ENCODE data around the gene ERCC6L2. TPM values are rescaled to one million over a fixed set of nuclear protein-coding genes. Genes with fewer than 3 reads are reported as not detected.

Gene ERCC6L2
- total and polyA plus RNA-seq, 2 of the 4 experiments (the other 2 are of a cell fraction): 13.0 to 67.6 TPM

- H3K36me3 ChIP-seq (ENCODE audit: control insufficient read depth, insufficient read depth, low read length): no peaks in the 10 kb centered on the region
- no peaks in the 10 kb centered on the region for H3K9me3 ChIP-seq (ENCODE audit: control insufficient read depth, insufficient read depth, low read length)
- in situ Hi-C loops (cut with MboI; ENCODE audit: low sequenced_read_pairs): no loop called here
- H3K9ac ChIP-seq (ENCODE audit: low read depth, low read length): no peak overlapping the region
- no peak overlapping the region for H4K5ac ChIP-seq (ENCODE audit: low read depth, low read length)
- no peaks in the 10 kb centered on the region for H3K27me3 ChIP-seq (ENCODE audit: control insufficient read depth, insufficient read depth, low read length)
- ChIA-PET CTCF (no interaction called here), POLR2A (ENCODE audit: unreplicated experiment) (no interaction called here)
- no peak overlapping the region for H2BK20ac ChIP-seq (ENCODE audit: low read depth, low read length)
- BruUV-seq (replicated peaks): no TSS peak
- intact Hi-C loops (cut with micrococcal nuclease): no loop called here
- H2BK5ac ChIP-seq (ENCODE audit: low read depth, low read length, poor library complexity, severe bottlenecking): no peak overlapping the region
- no peak overlapping the region for H4K91ac ChIP-seq (ENCODE audit: insufficient read depth, low read depth, low read length)
- H2AK9ac ChIP-seq (replicated peaks; ENCODE audit: low read depth, low read length, poor library complexity): no peak overlapping the region
- no peak overlapping the region for H3K56ac ChIP-seq (ENCODE audit: extremely low read depth, insufficient read depth, low read length)
- no peaks in the 10 kb centered on the region for H3K79me1 ChIP-seq (ENCODE audit: low read depth in 1 of 2, low read length in 2 of 2)
- DNase-seq: no peak
- H3K27ac ChIP-seq (ENCODE audit: insufficient read depth, low read length): no peak overlapping the region
- no peak overlapping the region for H2AK5ac ChIP-seq (ENCODE audit: low read depth, low read length)
- ATAC-seq (ENCODE audit: low read depth): no peak
- no peak overlapping the region for H3K4me2 ChIP-seq (ENCODE audit: low read depth, low read length)
- no peak overlapping the region for H4K8ac ChIP-seq (ENCODE audit: low read depth in 2 of 2, low read length in 2 of 2)
- no peaks in the 10 kb centered on the region for H3K9me1 ChIP-seq (ENCODE audit: insufficient read depth, low read length)
- H3K18ac ChIP-seq (ENCODE audit: low read depth, low read length): no peak overlapping the region
- 100% methylated on average over 1 of the region's 3 CpGs; no CpG with 5 or more reads in 1 of the 2 experiments for WGBS, 2 experiments (ENCODE audit: extremely low coverage in 2 of 2, insufficient read length in 1 of 2)
- no peaks in the 10 kb centered on the region for H3K4me1 ChIP-seq (ENCODE audit: control insufficient read depth, insufficient read depth, low read length)
- no peak overlapping the region for H3K14ac ChIP-seq (replicated peaks; ENCODE audit: low read depth, low read length)
- H3K23ac ChIP-seq (ENCODE audit: low read depth, low read length): no peak overlapping the region
- H3K4ac ChIP-seq (ENCODE audit: low read depth, low read length): no peak overlapping the region
- no peak for TF ChIP-seq RCOR1 (IDR thresholded peaks at IDR 0.05; ENCODE audit: insufficient replicate concordance, low read length)
- TF ChIP-seq NFE2L2 (IDR thresholded peaks at IDR 0.05; ENCODE audit: low read depth, low read length): no peak
- no peak for TF ChIP-seq USF2 (IDR thresholded peaks at IDR 0.05; ENCODE audit: low read depth, low read length)
- TF ChIP-seq BHLHE40 (IDR thresholded peaks at IDR 0.05; ENCODE audit: low read depth, low read length): no peak
- TF ChIP-seq RFX5 (IDR thresholded peaks at IDR 0.05; ENCODE audit: low read depth, low read length): no peak
- no peak for TF ChIP-seq MXI1 (IDR thresholded peaks at IDR 0.05; ENCODE audit: borderline replicate concordance, low read depth, low read length)
- TF ChIP-seq CEBPB (IDR thresholded peaks at IDR 0.05; ENCODE audit: low read depth, low read length): no peak
- no peak for TF ChIP-seq ELK1 (IDR thresholded peaks at IDR 0.05; ENCODE audit: borderline replicate concordance, low read depth, low read length)
- H2BK120ac ChIP-seq (ENCODE audit: low read depth, low read length): no peak overlapping the region
- no peak overlapping the region for H2AFZ ChIP-seq (replicated peaks; ENCODE audit: low read length, poor library complexity)
- dilution Hi-C loops (cut with HindIII; ENCODE audit: low sequenced_read_pairs, unreplicated experiment): no loop called here
- H3K4me3 ChIP-seq (ENCODE audit: insufficient read depth, low read depth, low read length): no peak overlapping the region
- no peaks in the 10 kb centered on the region for H4K20me1 ChIP-seq (ENCODE audit: insufficient read depth, low read length)
- no peak overlapping the region for H2BK15ac ChIP-seq (ENCODE audit: low read depth, low read length)
These were observed 88.2 kb downstream of the ERCC6L2 start for GRCh38 chr9:95963659-95964058.
